Measurements from ENCODE around the gene GLI2. TPM values are rescaled to one million over a fixed set of nuclear protein-coding genes. Genes with fewer than 3 reads are reported as not detected.
A peak's percentile ranks its signal among the peaks of the same experiment; 100 is the strongest.

GLI2 gene
- total and polyA plus RNA-seq, 2 of the 8 experiments (the other 6 are each of a cell fraction or from before 2014, with no cell fraction given): 18.4 to 46.9 TPM

GRCh38 chr2:120716641-120717585 is 18.8 kb upstream of the GLI2 start:
- H3K27me3 ChIP-seq (replicated peaks in 1 of 4; ENCODE audit: control insufficient read depth in 3 of 4, extremely low read depth in 1 of 4, insufficient read depth in 3 of 4, low read length in 3 of 4): peaks cover 0 to 19% (median 6%) of the 10 kb centered on the region in 4 experiments
- H2BK5ac ChIP-seq (ENCODE audit: low read depth, low read length): no peak overlapping the region
- H2AK5ac ChIP-seq (ENCODE audit: low read depth, low read length): no peak overlapping the region
- H3K56ac ChIP-seq (replicated peaks; ENCODE audit: insufficient read length, low read depth, low read length): no peak overlapping the region
- WGBS, 2 experiments (ENCODE audit: extremely low coverage in 1 of 2, insufficient coverage in 1 of 2, insufficient read length in 1 of 2, insufficient replicate concordance in 2 of 2, low coverage in 1 of 2, low lambda C conversion rate in 2 of 2, missing lambda C conversion rate in 1 of 2): 84% methylated on average over 15 of the region's 15 CpGs; no CpG with 5 or more reads in 1 of the 2 experiments
- H3K4me3 ChIP-seq (ENCODE audit: extremely low read depth in 1 of 4, insufficient read depth in 2 of 4, low read depth in 3 of 4, low read length in 4 of 4): no peak overlapping the region
- FAIRE-seq: no peak
- DNase-seq (ENCODE audit: low read depth in 1 of 2, low spot score in 2 of 2): no peak
- H3K79me1 ChIP-seq (ENCODE audit: low read depth, low read length): no peaks in the 10 kb centered on the region
- no peaks in the 10 kb centered on the region for H3K79me2 ChIP-seq (ENCODE audit: control insufficient read depth in 1 of 2, insufficient read depth in 2 of 2, low read length in 2 of 2)
- no peak overlapping the region for H3K4ac ChIP-seq (replicated peaks; ENCODE audit: insufficient read length, low read depth, low read length)
- ChIA-PET POLR2A (ENCODE audit: partially characterized antibody) (interaction anchor here (1.1 to 1.6 kb wide), 4 partner anchors 9 to 358 kb away, joined by 3 to 9 read pairs (median 3); no protein-coding TSS in a partner anchor), CTCF (ENCODE audit: partially characterized antibody) (interaction anchor here (1.0 to 1.5 kb wide), 3 partner anchors 18 to 22 kb away, joined by 3 to 9 read pairs (median 4); no protein-coding TSS in a partner anchor)
- peak overlapping the region; percentile 61; the same call in 1 of the 2 replicates for H2BK20ac ChIP-seq (ENCODE audit: low read length)
- H2BK12ac ChIP-seq (ENCODE audit: low read depth, low read length): peak overlapping the region; percentile 39; the same call in 1 of the 2 replicates
- H4K8ac ChIP-seq (ENCODE audit: extremely low read depth, insufficient read depth, low read length): no peak overlapping the region; the same call in 1 of the 2 replicates
- peaks cover 0 to 6% (median 5%) of the 10 kb centered on the region in 4 experiments; a peak in 5 of 7 replicates for H3K4me1 ChIP-seq (replicated peaks in 1 of 4; ENCODE audit: control insufficient read depth in 3 of 4, insufficient read depth in 4 of 4, low read length in 3 of 4)
- no peaks in the 10 kb centered on the region for H3K9me3 ChIP-seq (ENCODE audit: insufficient read depth in 2 of 2, low read depth in 1 of 2, low read length in 1 of 2)
- H2BK120ac ChIP-seq (replicated peaks; ENCODE audit: low read depth, low read length): no peak overlapping the region
- H3K18ac ChIP-seq (ENCODE audit: extremely low read depth, low read length): no peak overlapping the region
- no peaks in the 10 kb centered on the region for H4K20me1 ChIP-seq (replicated peaks in 1 of 2; ENCODE audit: control insufficient read depth in 1 of 2, insufficient read depth in 2 of 2, low read length in 2 of 2)
- no peaks in the 10 kb centered on the region for H3K23me2 ChIP-seq (ENCODE audit: low read depth, low read length)
- no peak overlapping the region for H3K14ac ChIP-seq (ENCODE audit: insufficient read length)
- no peak overlapping the region for H4K5ac ChIP-seq (ENCODE audit: insufficient read length, low read depth, low read length)
- no peak overlapping the region for H3K27ac ChIP-seq (ENCODE audit: low read depth, low read length)
- H3K23ac ChIP-seq (ENCODE audit: insufficient read length): no peak overlapping the region
- H2AFZ ChIP-seq (ENCODE audit: low read length): no peak overlapping the region
- peak overlapping the region; percentile 17 for H4K91ac ChIP-seq (replicated peaks; ENCODE audit: insufficient read length, low read length)
- no peaks in the 10 kb centered on the region for H3K36me3 ChIP-seq (ENCODE audit: control insufficient read depth in 2 of 4, insufficient read depth in 4 of 4, low read length in 3 of 4)
- H3K9ac ChIP-seq (replicated peaks in 1 of 4; ENCODE audit: extremely low read depth in 1 of 4, low read depth in 3 of 4, low read length in 3 of 4): no peak overlapping the region
- H2BK15ac ChIP-seq (ENCODE audit: low read length): peak overlapping the region; percentile 84; the same call in 1 of the 2 replicates
- H3K4me2 ChIP-seq (ENCODE audit: insufficient read depth in 1 of 2, low read depth in 2 of 2, low read length in 2 of 2): no peak overlapping the region
- TF ChIP-seq, protein P1, sequence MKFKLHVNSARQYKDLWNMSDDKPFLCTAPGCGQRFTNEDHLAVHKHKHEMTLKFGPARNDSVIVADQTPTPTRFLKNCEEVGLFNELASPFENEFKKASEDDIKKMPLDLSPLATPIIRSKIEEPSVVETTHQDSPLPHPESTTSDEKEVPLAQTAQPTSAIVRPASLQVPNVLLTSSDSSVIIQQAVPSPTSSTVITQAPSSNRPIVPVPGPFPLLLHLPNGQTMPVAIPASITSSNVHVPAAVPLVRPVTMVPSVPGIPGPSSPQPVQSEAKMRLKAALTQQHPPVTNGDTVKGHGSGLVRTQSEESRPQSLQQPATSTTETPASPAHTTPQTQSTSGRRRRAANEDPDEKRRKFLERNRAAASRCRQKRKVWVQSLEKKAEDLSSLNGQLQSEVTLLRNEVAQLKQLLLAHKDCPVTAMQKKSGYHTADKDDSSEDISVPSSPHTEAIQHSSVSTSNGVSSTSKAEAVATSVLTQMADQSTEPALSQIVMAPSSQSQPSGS (IDR thresholded peaks at IDR 0.05; ENCODE audit: low read length): no peak
- no peak for TF ChIP-seq EP300 (IDR thresholded peaks at IDR 0.05; ENCODE audit: borderline replicate concordance in 1 of 2, low read depth in 2 of 2, low read length in 2 of 2)
- TF ChIP-seq TEAD4 (IDR thresholded peaks at IDR 0.05; ENCODE audit: low read depth, low read length): no peak
- TF ChIP-seq PHF8 (conservative IDR thresholded peaks at IDR 0.05; ENCODE audit: low read depth, low read length): no peak
- TF ChIP-seq BRCA1 (IDR thresholded peaks at IDR 0.05; ENCODE audit: low read depth, low read length): no peak
- no peak for TF ChIP-seq CTCF (IDR thresholded peaks at IDR 0.05; ENCODE audit: control extremely low read depth in 1 of 3, insufficient read depth in 1 of 3, low read depth in 1 of 3, low read length in 3 of 3)

Data from H1 (cell line).